GM12873 (cell line): ENCODE results near the gene ADGRV1.

Experiments used
- TF ChIP-seq, protein P1 (sequence below): IDR thresholded peaks from 2 replicates; pipeline ENCODE4 v1.5.1; 2012; ENCODE audit warnings: low read depth, mild to moderate bottlenecking, moderate library complexity, low read length, control low read depth; ENCODE audit not compliant: insufficient read depth; ENCODE audit errors: missing control alignments

ADGRV1 gene

GRCh38 chr5:90897618-90898017 lies 339.0 kb downstream of the ADGRV1 start:
- TF ChIP-seq, protein P1, sequence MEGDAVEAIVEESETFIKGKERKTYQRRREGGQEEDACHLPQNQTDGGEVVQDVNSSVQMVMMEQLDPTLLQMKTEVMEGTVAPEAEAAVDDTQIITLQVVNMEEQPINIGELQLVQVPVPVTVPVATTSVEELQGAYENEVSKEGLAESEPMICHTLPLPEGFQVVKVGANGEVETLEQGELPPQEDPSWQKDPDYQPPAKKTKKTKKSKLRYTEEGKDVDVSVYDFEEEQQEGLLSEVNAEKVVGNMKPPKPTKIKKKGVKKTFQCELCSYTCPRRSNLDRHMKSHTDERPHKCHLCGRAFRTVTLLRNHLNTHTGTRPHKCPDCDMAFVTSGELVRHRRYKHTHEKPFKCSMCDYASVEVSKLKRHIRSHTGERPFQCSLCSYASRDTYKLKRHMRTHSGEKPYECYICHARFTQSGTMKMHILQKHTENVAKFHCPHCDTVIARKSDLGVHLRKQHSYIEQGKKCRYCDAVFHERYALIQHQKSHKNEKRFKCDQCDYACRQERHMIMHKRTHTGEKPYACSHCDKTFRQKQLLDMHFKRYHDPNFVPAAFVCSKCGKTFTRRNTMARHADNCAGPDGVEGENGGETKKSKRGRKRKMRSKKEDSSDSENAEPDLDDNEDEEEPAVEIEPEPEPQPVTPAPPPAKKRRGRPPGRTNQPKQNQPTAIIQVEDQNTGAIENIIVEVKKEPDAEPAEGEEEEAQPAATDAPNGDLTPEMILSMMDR: no peak

DNA sequence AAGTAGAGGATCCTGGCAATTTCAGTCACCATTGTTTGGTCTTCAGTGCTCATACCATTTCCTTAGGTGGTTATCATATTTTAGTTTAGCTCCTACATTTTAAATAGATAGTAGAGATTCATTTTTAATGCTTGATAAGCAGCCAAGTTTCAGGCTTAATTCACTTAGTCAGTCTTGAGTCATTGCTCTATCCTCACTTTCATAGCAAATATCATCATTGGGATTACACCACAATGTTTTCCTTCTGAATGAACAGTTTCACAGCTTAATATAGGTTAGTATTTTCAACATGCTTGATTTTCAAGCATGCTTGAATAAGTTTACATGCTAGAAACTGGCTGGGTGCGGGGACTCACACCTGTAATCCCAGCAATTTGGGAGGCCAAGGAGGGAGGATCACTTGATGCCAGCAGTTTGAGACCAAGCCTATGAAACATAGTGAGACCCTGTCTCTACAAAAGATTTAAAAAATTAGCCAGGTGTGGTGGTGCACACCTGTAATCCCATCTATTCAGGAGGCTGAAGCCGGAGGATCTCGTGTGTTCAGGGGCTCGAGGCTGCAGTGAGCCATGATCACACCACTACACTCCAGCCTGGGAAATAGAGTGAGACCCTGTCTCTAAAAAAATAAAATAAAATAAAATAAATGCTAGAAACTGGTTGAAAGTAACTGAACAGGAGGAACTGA lies 339.9 kb downstream of the ADGRV1 start:
- TF ChIP-seq, protein P1: no peak

GRCh38 chr5:90899014-90899604 lies 340.5 kb downstream of the ADGRV1 start:
- TF ChIP-seq, protein P1: no peak

GRCh38 chr5:90901261-90901660 lies 342.7 kb downstream of the ADGRV1 start:
- TF ChIP-seq, protein P1: no peak

- TF ChIP-seq, protein P1: no peak
Observed at GRCh38 chr5:90902170-90902569, 343.6 kb downstream of the ADGRV1 start.

DNA sequence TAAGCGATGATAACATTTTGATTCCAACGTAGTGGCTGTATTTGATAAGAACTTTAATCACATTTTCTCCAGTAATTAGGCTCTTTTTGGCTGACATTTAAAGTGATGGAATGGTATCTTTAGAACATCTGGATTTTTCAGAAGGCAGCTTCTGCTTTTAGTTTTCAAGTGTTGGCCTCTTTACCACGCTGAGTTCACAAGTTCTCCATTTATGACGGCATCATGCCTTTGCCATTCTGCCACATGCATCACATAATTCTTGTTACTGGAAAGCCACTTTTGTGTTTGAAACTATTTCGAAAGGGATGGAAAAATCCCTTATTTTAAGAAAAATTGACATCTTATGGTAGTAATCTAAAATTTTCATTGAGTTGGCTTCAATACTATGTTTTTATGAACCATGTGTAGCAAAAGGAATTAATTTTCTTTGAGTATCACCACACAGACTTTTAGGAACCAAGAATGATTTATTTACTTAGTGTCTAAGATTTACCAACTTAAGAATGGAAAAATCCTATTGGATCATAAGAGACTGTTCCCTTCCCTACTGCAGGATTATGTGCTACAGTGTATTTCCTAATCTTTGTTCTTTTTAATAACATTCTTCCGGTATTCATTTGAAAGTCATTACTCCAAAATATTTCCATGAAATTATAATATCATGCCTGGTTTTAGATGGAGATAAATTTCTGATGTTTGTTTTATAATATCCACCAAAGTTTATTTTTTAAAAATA lies 344.2 kb downstream of the ADGRV1 start:
- TF ChIP-seq, protein P1: no peak

- TF ChIP-seq, protein P1: no peak
Observed at GRCh38 chr5:90909101-90909503, 350.5 kb downstream of the ADGRV1 start.
